ENCODE measurements around the gene TSC22D2. TPM values are rescaled to one million over a fixed set of nuclear protein-coding genes. Genes with fewer than 3 reads are reported as not detected.

TSC22D2 gene
- total and polyA plus RNA-seq, 2 of the 8 experiments (the other 6 are each of a cell fraction or from before 2014, with no cell fraction given) = 3.4 to 27.6 TPM

DNA sequence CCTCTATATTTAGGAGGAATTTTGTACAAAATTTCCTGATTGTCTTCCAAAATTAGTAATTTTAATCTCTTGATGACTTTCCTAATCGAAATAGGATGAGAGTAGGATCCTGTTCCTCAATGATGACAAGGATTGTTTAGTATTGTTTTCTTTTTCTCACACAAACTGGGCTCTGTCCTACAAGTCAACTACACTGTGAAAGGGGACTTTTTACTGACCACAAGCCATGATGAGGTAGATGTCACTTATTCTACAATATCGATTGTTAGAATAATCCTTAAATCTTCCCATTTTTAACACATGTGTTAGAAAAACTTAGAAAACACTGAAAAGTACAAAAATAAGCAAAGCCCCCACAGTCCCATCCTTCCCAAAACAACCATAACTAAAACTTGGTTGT, 35.8 kb upstream of the TSC22D2 start (continued):
- TF ChIP-seq, protein P1, sequence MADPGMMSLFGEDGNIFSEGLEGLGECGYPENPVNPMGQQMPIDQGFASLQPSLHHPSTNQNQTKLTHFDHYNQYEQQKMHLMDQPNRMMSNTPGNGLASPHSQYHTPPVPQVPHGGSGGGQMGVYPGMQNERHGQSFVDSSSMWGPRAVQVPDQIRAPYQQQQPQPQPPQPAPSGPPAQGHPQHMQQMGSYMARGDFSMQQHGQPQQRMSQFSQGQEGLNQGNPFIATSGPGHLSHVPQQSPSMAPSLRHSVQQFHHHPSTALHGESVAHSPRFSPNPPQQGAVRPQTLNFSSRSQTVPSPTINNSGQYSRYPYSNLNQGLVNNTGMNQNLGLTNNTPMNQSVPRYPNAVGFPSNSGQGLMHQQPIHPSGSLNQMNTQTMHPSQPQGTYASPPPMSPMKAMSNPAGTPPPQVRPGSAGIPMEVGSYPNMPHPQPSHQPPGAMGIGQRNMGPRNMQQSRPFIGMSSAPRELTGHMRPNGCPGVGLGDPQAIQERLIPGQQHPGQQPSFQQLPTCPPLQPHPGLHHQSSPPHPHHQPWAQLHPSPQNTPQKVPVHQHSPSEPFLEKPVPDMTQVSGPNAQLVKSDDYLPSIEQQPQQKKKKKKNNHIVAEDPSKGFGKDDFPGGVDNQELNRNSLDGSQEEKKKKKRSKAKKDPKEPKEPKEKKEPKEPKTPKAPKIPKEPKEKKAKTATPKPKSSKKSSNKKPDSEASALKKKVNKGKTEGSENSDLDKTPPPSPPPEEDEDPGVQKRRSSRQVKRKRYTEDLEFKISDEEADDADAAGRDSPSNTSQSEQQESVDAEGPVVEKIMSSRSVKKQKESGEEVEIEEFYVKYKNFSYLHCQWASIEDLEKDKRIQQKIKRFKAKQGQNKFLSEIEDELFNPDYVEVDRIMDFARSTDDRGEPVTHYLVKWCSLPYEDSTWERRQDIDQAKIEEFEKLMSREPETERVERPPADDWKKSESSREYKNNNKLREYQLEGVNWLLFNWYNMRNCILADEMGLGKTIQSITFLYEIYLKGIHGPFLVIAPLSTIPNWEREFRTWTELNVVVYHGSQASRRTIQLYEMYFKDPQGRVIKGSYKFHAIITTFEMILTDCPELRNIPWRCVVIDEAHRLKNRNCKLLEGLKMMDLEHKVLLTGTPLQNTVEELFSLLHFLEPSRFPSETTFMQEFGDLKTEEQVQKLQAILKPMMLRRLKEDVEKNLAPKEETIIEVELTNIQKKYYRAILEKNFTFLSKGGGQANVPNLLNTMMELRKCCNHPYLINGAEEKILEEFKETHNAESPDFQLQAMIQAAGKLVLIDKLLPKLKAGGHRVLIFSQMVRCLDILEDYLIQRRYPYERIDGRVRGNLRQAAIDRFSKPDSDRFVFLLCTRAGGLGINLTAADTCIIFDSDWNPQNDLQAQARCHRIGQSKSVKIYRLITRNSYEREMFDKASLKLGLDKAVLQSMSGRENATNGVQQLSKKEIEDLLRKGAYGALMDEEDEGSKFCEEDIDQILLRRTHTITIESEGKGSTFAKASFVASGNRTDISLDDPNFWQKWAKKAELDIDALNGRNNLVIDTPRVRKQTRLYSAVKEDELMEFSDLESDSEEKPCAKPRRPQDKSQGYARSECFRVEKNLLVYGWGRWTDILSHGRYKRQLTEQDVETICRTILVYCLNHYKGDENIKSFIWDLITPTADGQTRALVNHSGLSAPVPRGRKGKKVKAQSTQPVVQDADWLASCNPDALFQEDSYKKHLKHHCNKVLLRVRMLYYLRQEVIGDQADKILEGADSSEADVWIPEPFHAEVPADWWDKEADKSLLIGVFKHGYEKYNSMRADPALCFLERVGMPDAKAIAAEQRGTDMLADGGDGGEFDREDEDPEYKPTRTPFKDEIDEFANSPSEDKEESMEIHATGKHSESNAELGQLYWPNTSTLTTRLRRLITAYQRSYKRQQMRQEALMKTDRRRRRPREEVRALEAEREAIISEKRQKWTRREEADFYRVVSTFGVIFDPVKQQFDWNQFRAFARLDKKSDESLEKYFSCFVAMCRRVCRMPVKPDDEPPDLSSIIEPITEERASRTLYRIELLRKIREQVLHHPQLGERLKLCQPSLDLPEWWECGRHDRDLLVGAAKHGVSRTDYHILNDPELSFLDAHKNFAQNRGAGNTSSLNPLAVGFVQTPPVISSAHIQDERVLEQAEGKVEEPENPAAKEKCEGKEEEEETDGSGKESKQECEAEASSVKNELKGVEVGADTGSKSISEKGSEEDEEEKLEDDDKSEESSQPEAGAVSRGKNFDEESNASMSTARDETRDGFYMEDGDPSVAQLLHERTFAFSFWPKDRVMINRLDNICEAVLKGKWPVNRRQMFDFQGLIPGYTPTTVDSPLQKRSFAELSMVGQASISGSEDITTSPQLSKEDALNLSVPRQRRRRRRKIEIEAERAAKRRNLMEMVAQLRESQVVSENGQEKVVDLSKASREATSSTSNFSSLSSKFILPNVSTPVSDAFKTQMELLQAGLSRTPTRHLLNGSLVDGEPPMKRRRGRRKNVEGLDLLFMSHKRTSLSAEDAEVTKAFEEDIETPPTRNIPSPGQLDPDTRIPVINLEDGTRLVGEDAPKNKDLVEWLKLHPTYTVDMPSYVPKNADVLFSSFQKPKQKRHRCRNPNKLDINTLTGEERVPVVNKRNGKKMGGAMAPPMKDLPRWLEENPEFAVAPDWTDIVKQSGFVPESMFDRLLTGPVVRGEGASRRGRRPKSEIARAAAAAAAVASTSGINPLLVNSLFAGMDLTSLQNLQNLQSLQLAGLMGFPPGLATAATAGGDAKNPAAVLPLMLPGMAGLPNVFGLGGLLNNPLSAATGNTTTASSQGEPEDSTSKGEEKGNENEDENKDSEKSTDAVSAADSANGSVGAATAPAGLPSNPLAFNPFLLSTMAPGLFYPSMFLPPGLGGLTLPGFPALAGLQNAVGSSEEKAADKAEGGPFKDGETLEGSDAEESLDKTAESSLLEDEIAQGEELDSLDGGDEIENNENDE (IDR thresholded peaks at IDR 0.05; ENCODE audit: insufficient replicate concordance, low read length) = no peak
- TF ChIP-seq NANOG (IDR thresholded peaks at IDR 0.05; ENCODE audit: insufficient read depth, low read depth, low read length, poor library complexity, severe bottlenecking) (no peak), SAP30 (IDR thresholded peaks at IDR 0.05; ENCODE audit: insufficient read depth, insufficient replicate concordance, low read length) (no peak)

All from H1 (cell line).